ENCODE measurements around the gene MSL3B.

- TF ChIP-seq CTCF (IDR thresholded peaks at IDR 0.05 in 4 of 5, conservative IDR thresholded peaks at IDR 0.05 in 1 of 5): no peak
- TF ChIP-seq POLR2A (IDR thresholded peaks at IDR 0.05): no peak
These were observed 17.0 kb downstream of the MSL3B start for GRCh38 chr2:233851169-233851568.
